Activated CD4-positive, alpha-beta T cell treated with anti-CD3 and anti-CD28 coated beads, Interleukin-2, amount 10 ng/mL, durations not matched to agents 7 days and 5 days (primary cell): ENCODE measurements around the gene KCNIP3. TPM values are rescaled to one million over a fixed set of nuclear protein-coding genes. Genes with fewer than 3 reads are reported as not detected.

Experiments
- CTCF ChIA-PET: fragments of 350-600 bp; sonication (Branson Sonifier 250); formaldehyde crosslinking; loops from one replicate; lab custom pipeline; 2021; ENCODE audit warnings: antibody characterized with exemption; lab: Charles Lee
- POLR2A ChIA-PET: fragments of 350-600 bp; sonication (Branson Sonifier 250); formaldehyde crosslinking; loops from one replicate; lab custom pipeline; 2021; ENCODE audit warnings: antibody characterized with exemption; lab: Charles Lee
- DNase-seq: peaks from one replicate; pipeline ENCODE4 v3.0.0-alpha.2; 2020
- H3K27ac Mint-ChIP-seq: one replicate; pipeline ENCODE4 v1.8.0; 2021; ENCODE audit warnings: mild to moderate bottlenecking, moderate library complexity, mixed read lengths
- H3K27me3 Mint-ChIP-seq: one replicate; pipeline ENCODE4 v1.8.0; 2021; ENCODE audit warnings: mixed read lengths
- H3K36me3 Mint-ChIP-seq: one replicate; pipeline ENCODE4 v1.8.0; 2021; ENCODE audit warnings: low read depth, mixed read lengths
- H3K4me1 Mint-ChIP-seq: one replicate; pipeline ENCODE4 v1.8.0; 2021; ENCODE audit warnings: mixed read lengths
- H3K4me3 Mint-ChIP-seq: one replicate; pipeline ENCODE4 v1.8.0; 2021; ENCODE audit warnings: mild to moderate bottlenecking, moderate library complexity, mixed read lengths
- H3K9me3 Mint-ChIP-seq: one replicate; pipeline ENCODE4 v1.8.0; 2021; ENCODE audit warnings: mixed read lengths
- total RNA-seq, 2 experiments: library from RNA; stranded (reverse); gene quantifications; one replicate each; pipeline ENCODE4 v1.2.3, GENCODE V29; 2021

The KCNIP3 gene
- total RNA-seq, 2 experiments from 2014 or later = not detected

DNA sequence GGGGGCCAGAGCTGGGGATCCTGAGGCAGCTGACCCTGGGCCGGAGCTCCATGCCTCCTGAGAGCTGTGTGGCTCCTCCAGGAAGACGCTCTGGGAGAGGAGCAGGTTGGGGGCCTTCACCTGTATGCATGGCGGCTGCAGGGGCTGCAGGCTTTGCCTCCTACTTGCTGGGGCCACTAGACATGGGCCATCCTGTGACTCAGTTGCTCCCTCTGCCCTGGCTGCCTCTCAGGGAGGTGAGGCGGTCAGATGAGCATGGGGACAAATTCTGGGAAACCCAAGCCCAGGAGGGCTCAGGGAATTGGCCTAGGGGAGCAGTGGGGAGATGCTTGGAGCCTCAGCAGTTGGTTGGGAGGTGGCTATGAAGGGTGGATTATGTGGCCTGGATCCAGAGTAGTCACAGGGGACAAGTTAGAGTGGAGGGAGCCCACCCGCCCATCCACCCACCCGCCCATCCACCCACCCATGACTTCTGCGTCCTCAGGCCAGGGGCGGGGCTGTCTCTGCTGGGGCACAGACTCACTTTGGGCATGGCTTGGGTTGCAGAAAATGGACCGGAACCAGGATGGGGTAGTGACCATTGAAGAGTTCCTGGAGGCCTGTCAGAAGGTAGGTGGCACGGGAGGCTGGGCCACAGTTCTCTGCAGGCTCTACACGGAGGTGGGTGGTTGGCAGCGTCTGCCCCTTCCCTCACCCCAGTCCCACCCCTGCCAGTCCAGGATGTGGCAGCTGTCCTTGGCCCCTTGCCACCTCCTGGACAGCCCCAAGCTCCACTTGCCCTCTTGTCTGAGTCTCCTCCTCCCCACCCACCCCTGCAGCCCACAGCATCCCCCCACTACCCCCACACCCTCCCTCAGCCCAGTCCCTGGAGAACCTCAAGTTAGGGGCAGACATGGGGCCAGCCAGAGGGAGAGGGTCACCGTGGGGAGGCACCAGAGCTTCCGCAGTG lies 85.8 kb downstream of the KCNIP3 start:
- CTCF ChIA-PET = no interaction called here

DNA sequence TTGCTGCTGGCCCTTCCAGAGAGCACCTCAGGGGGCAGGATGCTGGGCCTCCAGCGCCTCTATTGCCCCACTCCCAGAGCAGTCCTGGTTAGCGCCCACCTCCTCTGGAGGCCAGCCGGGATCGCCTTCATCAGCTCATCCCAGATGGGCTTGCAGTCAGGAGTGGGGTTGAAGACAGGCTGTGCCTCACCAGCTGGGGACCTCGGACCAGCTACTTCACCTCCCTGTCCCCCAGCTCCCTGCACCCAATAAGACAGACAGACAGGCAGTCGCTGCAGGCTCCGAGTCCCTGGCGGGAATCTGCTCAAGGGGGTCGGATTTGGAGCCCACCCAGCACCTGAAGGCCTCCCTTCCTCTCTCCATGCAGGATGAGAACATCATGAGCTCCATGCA lies 86.5 kb downstream of the KCNIP3 start:
- H3K36me3 Mint-ChIP-seq = no peaks in the 10 kb centered on the region
- CTCF ChIA-PET = no interaction called here
- H3K27me3 Mint-ChIP-seq = peaks cover 3% of the 10 kb centered on the region
- DNase-seq = no peak
- H3K4me3 Mint-ChIP-seq = no peak overlapping the region
- H3K9me3 Mint-ChIP-seq = no peaks in the 10 kb centered on the region
- POLR2A ChIA-PET = no interaction called here
- H3K4me1 Mint-ChIP-seq = no peaks in the 10 kb centered on the region
- H3K27ac Mint-ChIP-seq = no peak overlapping the region

More for the DNA sequence above, 85.8 kb downstream of the KCNIP3 start:
- POLR2A ChIA-PET = no interaction called here
- Mint-ChIP-seq H3K27ac (no peak overlapping the region), H3K9me3 (no peaks in the 10 kb centered on the region), H3K27me3 (peaks cover 3% of the 10 kb centered on the region), H3K4me3 (no peak overlapping the region), H3K4me1 (no peaks in the 10 kb centered on the region), H3K36me3 (no peaks in the 10 kb centered on the region)
- no peak for DNase-seq

DNA sequence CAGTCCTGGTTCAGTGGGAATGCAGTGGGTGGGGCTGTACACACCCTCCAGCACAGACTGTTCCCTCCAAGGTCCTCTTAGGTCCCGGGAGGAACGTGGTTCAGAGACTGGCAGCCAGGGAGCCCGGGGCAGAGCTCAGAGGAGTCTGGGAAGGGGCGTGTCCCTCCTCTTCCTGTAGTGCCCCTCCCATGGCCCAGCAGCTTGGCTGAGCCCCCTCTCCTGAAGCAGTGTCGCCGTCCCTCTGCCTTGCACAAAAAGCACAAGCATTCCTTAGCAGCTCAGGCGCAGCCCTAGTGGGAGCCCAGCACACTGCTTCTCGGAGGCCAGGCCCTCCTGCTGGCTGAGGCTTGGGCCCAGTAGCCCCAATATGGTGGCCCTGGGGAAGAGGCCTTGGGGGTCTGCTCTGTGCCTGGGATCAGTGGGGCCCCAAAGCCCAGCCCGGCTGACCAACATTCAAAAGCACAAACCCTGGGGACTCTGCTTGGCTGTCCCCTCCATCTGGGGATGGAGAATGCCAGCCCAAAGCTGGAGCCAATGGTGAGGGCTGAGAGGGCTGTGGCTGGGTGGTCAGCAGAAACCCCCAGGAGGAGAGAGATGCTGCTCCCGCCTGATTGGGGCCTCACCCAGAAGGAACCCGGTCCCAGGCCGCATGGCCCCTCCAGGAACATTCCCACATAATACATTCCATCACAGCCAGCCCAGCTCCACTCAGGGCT lies 87.9 kb downstream of the KCNIP3 start:
- Mint-ChIP-seq H3K4me3 (no peak overlapping the region), H3K27me3 (peaks cover 3% of the 10 kb centered on the region), H3K4me1 (peaks cover 2% of the 10 kb centered on the region), H3K9me3 (no peaks in the 10 kb centered on the region), H3K27ac (no peak overlapping the region), H3K36me3 (no peaks in the 10 kb centered on the region)
- CTCF ChIA-PET = interaction anchor here (1.4 kb wide), 1 partner anchor 18 kb away, joined by 4 read pairs; the partner anchor contains the start of gene FAHD2A
- POLR2A ChIA-PET = no interaction called here
- no peak for DNase-seq

DNA sequence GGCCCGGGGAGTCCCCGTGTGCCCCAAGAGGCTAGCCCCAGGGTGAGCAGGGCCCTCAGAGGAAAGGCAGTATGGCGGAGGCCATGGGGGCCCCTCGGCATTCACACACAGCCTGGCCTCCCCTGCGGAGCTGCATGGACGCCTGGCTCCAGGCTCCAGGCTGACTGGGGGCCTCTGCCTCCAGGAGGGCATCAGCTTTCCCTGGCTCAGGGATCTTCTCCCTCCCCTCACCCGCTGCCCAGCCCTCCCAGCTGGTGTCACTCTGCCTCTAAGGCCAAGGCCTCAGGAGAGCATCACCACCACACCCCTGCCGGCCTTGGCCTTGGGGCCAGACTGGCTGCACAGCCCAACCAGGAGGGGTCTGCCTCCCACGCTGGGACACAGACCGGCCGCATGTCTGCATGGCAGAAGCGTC lies 88.4 kb downstream of the KCNIP3 start:
- Mint-ChIP-seq H3K27me3 (no peaks in the 10 kb centered on the region), H3K9me3 (no peaks in the 10 kb centered on the region), H3K4me3 (no peak overlapping the region), H3K27ac (no peak overlapping the region), H3K36me3 (no peaks in the 10 kb centered on the region), H3K4me1 (peaks cover 2% of the 10 kb centered on the region)
- POLR2A ChIA-PET = no interaction called here
- CTCF ChIA-PET = interaction anchor here (1.4 kb wide), 1 partner anchor 17 kb away, joined by 4 read pairs; the partner anchor contains the start of gene FAHD2A
- DNase-seq = no peak

DNA sequence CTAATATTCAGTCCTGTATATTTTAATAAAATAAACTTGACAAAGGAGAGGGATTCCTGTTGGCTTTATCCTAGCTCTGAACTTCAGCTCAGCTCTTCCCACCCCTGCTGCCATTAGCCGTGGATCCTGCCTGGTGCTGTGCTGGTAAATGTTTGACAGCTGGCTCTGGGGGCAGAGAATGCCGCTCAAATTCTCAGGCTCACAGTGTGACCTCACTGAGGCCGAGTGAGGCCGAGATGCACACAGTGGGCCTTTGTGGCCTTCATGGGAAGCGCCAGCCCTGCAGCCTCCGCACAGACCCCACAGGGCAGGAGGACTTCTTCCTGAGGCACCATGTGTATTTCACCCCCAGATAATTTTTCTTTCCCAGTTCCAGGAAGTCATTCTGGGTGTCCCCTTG lies 88.9 kb downstream of the KCNIP3 start:
- H3K27me3 Mint-ChIP-seq = no peaks in the 10 kb centered on the region
- no peaks in the 10 kb centered on the region for H3K9me3 Mint-ChIP-seq
- ChIA-PET POLR2A (no interaction called here), CTCF (no interaction called here)
- no peaks in the 10 kb centered on the region for H3K36me3 Mint-ChIP-seq
- H3K4me1 Mint-ChIP-seq = peaks cover 2% of the 10 kb centered on the region
- no peak overlapping the region for H3K27ac Mint-ChIP-seq
- H3K4me3 Mint-ChIP-seq = no peak overlapping the region
- no peak for DNase-seq

DNA sequence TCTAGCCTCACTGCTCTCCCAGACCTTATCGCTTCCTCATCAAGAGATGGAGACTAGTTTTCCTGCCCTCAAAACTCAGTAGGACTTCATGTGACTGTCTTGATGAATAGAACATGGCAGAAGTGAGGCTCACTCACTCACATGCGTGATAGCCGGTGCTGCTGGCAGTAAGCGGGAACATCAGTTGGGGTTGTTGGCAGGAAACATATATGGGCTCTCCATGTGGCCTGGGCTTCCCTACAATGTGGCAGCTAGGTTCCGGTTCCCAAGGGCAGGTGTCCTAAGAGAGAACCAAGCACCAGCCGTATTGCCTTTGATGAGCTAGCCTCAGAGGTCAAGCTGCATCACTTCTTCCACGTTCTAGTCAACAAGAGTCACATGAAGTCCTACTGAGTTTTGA lies 90.2 kb downstream of the KCNIP3 start:
- POLR2A ChIA-PET = no interaction called here
- Mint-ChIP-seq H3K4me3 (no peak overlapping the region), H3K27ac (no peak overlapping the region), H3K9me3 (no peaks in the 10 kb centered on the region), H3K4me1 (peaks cover 2% of the 10 kb centered on the region), H3K27me3 (no peaks in the 10 kb centered on the region), H3K36me3 (no peaks in the 10 kb centered on the region)
- CTCF ChIA-PET = interaction anchor here (0.6 kb wide), 1 partner anchor 16 kb away, joined by 3 read pairs; no protein-coding TSS in a partner anchor
- DNase-seq = no peak

DNA sequence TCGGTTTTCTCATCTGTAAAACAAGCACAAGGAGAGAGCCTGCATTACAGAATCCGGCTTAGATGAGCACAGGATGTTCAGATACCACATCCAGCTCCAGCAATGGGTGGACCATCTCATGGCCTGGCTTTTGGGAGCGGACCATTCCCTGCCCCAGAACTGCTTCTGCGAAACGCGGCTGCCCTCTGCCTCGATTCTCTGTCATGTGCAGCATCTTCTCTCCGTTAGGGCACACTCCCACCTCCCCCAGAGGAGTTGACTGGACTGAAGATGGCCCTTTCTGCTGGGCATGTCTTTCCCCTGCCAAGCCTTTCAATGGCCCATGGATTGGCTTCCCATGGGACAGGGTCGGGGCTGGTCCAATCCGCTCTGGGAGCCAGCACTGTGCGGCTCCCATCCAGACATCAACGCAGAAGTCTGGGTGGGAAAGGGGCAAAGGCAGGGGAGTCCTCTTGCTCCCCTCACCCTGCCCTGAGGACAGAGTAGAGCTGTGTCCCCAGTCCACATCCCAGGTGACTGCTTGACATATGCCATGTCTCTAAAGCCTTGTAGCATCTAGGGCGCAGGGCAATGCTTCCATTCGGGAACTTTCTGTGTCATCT lies 91.0 kb downstream of the KCNIP3 start:
- Mint-ChIP-seq H3K27me3 (no peaks in the 10 kb centered on the region), H3K27ac (no peak overlapping the region), H3K4me3 (no peak overlapping the region), H3K9me3 (no peaks in the 10 kb centered on the region), H3K36me3 (no peaks in the 10 kb centered on the region), H3K4me1 (peaks cover 2% of the 10 kb centered on the region)
- ChIA-PET POLR2A (no interaction called here), CTCF (interaction anchor here (1.8 kb wide), 1 partner anchor 14 kb away, joined by 7 read pairs; the partner anchor contains the start of gene FAHD2A)
- no peak for DNase-seq

DNA sequence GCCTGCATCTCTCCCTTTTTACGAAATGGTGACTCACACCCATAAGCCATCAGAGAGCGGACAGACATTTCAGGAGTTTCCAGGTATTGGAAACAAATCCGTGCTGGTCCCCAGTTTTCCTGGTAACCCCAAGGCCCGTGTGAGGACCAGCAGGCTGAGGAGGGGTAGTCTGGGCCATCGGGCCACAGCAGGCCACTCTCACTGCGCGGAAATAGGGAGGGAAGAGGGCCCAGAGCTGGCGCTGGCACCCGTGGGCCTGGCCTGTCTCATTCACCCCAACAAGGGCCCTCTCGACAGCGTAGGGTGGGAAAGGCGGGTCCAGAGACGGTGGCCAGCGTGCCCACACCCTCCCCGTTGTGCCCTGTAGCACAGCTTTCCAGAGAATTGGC lies 91.7 kb downstream of the KCNIP3 start:
- ChIA-PET CTCF (interaction anchor here (1.0 to 1.8 kb wide), 4 partner anchors 10 to 76 kb away, joined by 3 to 7 read pairs (median 4); partner anchors contain the start of gene FAHD2A), POLR2A (no interaction called here)
- Mint-ChIP-seq H3K36me3 (no peaks in the 10 kb centered on the region), H3K27ac (no peak overlapping the region), H3K27me3 (no peaks in the 10 kb centered on the region), H3K4me1 (peaks cover 2% of the 10 kb centered on the region), H3K4me3 (no peak overlapping the region), H3K9me3 (no peaks in the 10 kb centered on the region)
- DNase-seq = no peak

DNA sequence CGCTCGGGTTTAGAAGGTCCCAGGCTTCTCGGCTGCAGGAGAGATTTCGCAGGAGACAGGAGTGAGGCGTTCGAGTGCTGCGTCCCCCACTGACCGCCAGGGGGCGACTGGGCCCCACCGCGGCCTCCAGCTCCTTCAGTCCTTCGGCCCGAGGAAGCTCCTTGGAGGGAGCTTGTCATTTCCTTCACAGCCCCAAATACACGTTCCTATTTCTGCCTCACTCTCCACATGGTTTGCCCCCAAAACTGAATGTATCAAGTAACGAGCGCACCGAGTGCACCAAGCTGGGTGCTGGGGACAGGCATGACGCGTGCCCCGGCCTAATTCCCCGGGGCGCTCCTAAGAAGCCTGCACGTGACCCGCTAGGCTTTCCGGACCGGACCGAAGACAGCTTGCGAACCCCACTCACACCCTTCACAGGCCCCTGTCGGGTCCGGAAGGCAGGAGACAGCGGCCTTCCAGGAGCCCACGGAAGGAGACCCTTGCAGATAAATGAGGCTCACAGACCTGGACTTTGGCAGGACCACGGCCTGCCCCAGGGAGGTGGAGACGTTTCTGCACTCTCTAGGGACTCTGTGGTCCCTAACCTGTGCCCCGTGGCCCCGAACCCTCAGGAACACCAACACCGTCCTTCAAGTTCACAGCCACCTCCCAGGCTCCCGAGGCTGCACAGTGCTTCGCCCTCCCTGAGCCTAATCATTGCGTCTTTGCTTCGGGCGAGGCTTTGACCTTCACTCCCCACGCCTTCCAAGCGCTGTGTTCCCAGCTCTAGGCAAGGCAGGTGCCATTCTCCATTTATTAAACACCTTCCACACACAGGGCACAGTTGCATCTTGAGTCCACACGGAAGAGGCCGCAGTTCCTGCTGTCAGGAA lies 92.3 kb downstream of the KCNIP3 start:
- no peak overlapping the region for H3K27ac Mint-ChIP-seq
- H3K27me3 Mint-ChIP-seq = no peaks in the 10 kb centered on the region
- H3K36me3 Mint-ChIP-seq = no peaks in the 10 kb centered on the region
- peaks cover 2% of the 10 kb centered on the region for H3K4me1 Mint-ChIP-seq
- H3K9me3 Mint-ChIP-seq = no peaks in the 10 kb centered on the region
- peak; percentile 56 for DNase-seq
- CTCF ChIA-PET = interaction anchor here (0.7 to 1.8 kb wide), 5 partner anchors 10 to 77 kb away, joined by 3 to 7 read pairs (median 3); partner anchors contain the start of gene FAHD2A
- POLR2A ChIA-PET = no interaction called here
- no peak overlapping the region for H3K4me3 Mint-ChIP-seq

DNA sequence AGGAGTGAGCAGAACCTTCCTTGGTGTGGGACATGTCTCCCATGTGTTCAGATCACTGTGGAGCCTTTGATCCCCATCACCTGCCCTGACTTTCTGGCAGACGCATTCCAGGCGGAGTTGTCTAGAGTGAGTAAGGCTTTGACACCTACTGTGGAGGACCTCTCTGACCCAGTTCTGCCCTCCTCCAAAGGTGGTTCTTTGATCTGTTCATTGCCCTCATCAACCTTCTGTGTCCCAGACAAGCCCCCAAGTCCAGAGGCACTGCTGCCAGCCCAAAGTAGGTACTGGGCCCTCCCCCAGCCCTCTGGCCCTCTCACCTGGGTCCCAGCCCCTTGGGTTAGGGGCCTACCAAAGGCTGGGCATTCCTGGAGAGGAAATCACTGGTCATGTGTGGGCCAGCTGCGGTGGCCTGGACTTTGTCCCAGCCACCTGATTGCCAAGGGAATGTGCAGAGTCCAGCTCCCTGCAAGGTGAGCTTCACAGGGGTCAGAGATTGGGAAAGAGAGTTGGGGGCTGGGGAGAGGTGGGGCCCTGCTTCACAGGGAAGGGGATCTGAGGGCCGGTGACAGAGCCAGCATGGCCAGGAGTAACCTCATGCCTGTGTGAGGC lies 93.2 kb downstream of the KCNIP3 start:
- Mint-ChIP-seq H3K27me3 (no peaks in the 10 kb centered on the region), H3K9me3 (no peaks in the 10 kb centered on the region), H3K4me1 (peaks cover 2% of the 10 kb centered on the region), H3K36me3 (no peaks in the 10 kb centered on the region), H3K27ac (no peak overlapping the region), H3K4me3 (no peak overlapping the region)
- DNase-seq = no peak
- CTCF ChIA-PET = no interaction called here
- POLR2A ChIA-PET = no interaction called here

DNA sequence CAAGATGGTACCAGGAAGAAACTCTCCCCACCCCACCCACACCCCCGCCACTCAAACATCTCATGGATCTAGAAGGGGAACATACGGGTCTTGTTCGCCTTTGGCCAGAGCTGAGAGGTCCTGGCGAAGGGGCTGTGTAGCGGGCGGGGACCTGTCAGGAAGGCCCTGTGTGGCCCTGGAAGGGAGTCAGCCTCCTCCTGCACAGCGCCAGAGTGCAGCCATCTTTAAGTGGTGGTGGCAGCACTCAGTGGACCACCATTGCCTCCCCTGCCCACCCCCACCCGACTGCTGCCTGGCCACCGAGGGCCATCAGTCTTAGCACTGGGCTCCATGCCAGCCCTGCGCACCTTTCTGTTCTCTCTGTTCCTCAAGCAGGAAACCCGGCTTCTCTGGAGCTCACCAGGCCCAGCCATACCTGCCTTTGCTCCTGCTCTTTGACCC lies 93.8 kb downstream of the KCNIP3 start:
- Mint-ChIP-seq H3K4me1 (peaks cover 2% of the 10 kb centered on the region), H3K27ac (no peak overlapping the region), H3K27me3 (no peaks in the 10 kb centered on the region), H3K9me3 (no peaks in the 10 kb centered on the region), H3K4me3 (no peak overlapping the region), H3K36me3 (no peaks in the 10 kb centered on the region)
- ChIA-PET POLR2A (no interaction called here), CTCF (no interaction called here)
- DNase-seq = no peak
